GM18861 (cell line): ENCODE data around the gene BCL11B.

ENCODE experiments used
- ATAC-seq: cut with Tn5 transposase; IDR thresholded peaks from one replicate; pipeline ENCODE4 v1.9.1; 2021; ENCODE audit not compliant: unreplicated experiment

Gene BCL11B

GRCh38 chr14:99141236-99141635 is 130.8 kb downstream of the BCL11B start:
- ATAC-seq: no peak

GRCh38 chr14:99138999-99139865 is 132.8 kb downstream of the BCL11B start:
- no peak for ATAC-seq

GRCh38 chr14:99137913-99138571 is 134.0 kb downstream of the BCL11B start:
- no peak for ATAC-seq

- ATAC-seq: no peak
These were observed 134.8 kb downstream of the BCL11B start for GRCh38 chr14:99137001-99137700.

GRCh38 chr14:99136401-99136800 is 135.6 kb downstream of the BCL11B start:
- no peak for ATAC-seq

- ATAC-seq: no peak
These were observed 136.0 kb downstream of the BCL11B start for GRCh38 chr14:99136047-99136400.

GRCh38 chr14:99134516-99135046 is 137.4 kb downstream of the BCL11B start:
- no peak for ATAC-seq

GRCh38 chr14:99133636-99134515 is 138.1 kb downstream of the BCL11B start:
- ATAC-seq: no peak

- no peak for ATAC-seq
These were observed 139.0 kb downstream of the BCL11B start for GRCh38 chr14:99132821-99133635.

- no peak for ATAC-seq
These were observed 140.2 kb downstream of the BCL11B start for GRCh38 chr14:99131632-99132271.

- no peak for ATAC-seq
These were observed 142.0 kb downstream of the BCL11B start for GRCh38 chr14:99129998-99130397.

GRCh38 chr14:99129211-99129696 is 142.7 kb downstream of the BCL11B start:
- no peak for ATAC-seq

- ATAC-seq: no peak
These were observed 143.8 kb downstream of the BCL11B start for GRCh38 chr14:99128185-99128584.

GRCh38 chr14:99127651-99128167 is 144.3 kb downstream of the BCL11B start:
- no peak for ATAC-seq

GRCh38 chr14:99125616-99126431 is 146.2 kb downstream of the BCL11B start:
- no peak for ATAC-seq

- no peak for ATAC-seq
These were observed 146.9 kb downstream of the BCL11B start for GRCh38 chr14:99125113-99125512.

GRCh38 chr14:99124482-99125105 is 147.4 kb downstream of the BCL11B start:
- ATAC-seq: no peak
